SJCRH30 (cell line): ENCODE data around the gene CTH. TPM values are rescaled to one million over a fixed set of nuclear protein-coding genes. Genes with fewer than 3 reads are reported as not detected.
A peak's percentile ranks its signal among the peaks of the same experiment; 100 is the strongest.
"Not testable (repeated sequence)": the region's sequence is repeated elsewhere in the genome, so short reads cannot be mapped to it uniquely, and the experiment has no call there.

Source experiments
- DNase-seq, 2 experiments: peaks; one replicate each; pipeline ENCODE4 v3.0.0-alpha.2; 2015 to 2020
- H3K27ac ChIP-seq: fragments of 250-450 bp; sonication (Bioruptor Pico); 2 replicates; pipeline ENCODE4 v1.5.1; 2020; ENCODE audit warnings: mild to moderate bottlenecking, moderate library complexity
- H3K27me3 ChIP-seq: fragments of 250-450 bp; sonication (Bioruptor Pico); 2 replicates; pipeline ENCODE4 v1.5.1; 2020; ENCODE audit warnings: mild to moderate bottlenecking, moderate library complexity
- H3K36me3 ChIP-seq: fragments of 250-450 bp; sonication (Bioruptor Pico); 2 replicates; pipeline ENCODE4 v1.5.1; 2020; ENCODE audit warnings: mild to moderate bottlenecking, moderate library complexity
- H3K4me1 ChIP-seq: fragments of 250-450 bp; sonication (Bioruptor Pico); 2 replicates; pipeline ENCODE4 v1.5.1; 2020; ENCODE audit warnings: mild to moderate bottlenecking, moderate library complexity
- H3K4me3 ChIP-seq: fragments of 250-450 bp; sonication (Bioruptor Pico); 2 replicates; pipeline ENCODE4 v1.5.1; 2020; ENCODE audit warnings: mild to moderate bottlenecking, moderate library complexity
- H3K9me3 ChIP-seq: fragments of 250-450 bp; sonication (Bioruptor Pico); replicated peaks from 2 replicates; pipeline ENCODE4 v1.5.1; 2020; ENCODE audit warnings: mild to moderate bottlenecking, moderate library complexity
- total RNA-seq: library from RNA; depleted of rRNA; stranded (reverse); fragments of >200 nt; shearing (Covaris generic); gene quantifications from 2 replicates; pipeline ENCODE4 v1.2.3, GENCODE V29; 2014

Gene CTH
- total RNA-seq, 1 experiment from 2014 or later = 3.5 TPM

- no peak overlapping the region for H3K4me3 ChIP-seq
- H3K9me3 ChIP-seq = no peaks in the 10 kb centered on the region
- no peak for DNase-seq
- no peaks in the 10 kb centered on the region for H3K27me3 ChIP-seq
- peaks cover 9% of the 10 kb centered on the region for H3K4me1 ChIP-seq
- H3K27ac ChIP-seq = no peak overlapping the region
- H3K36me3 ChIP-seq = no peaks in the 10 kb centered on the region
These were observed 47.1 kb downstream of the CTH start for GRCh38 chr1:70458131-70458530.

GRCh38 chr1:70459496-70460225, 48.6 kb downstream of the CTH start:
- Histone ChIP-seq H3K27ac (no peak overlapping the region), H3K4me1 (peaks cover 9% of the 10 kb centered on the region), H3K36me3 (no peaks in the 10 kb centered on the region), H3K9me3 (no peaks in the 10 kb centered on the region), H3K4me3 (no peak overlapping the region), H3K27me3 (no peaks in the 10 kb centered on the region)
- peak in 1 of 2 experiments; percentile 20 for DNase-seq

GRCh38 chr1:70460740-70461713, 50.0 kb downstream of the CTH start:
- DNase-seq = peak; percentile 56 to 67
- not testable (repeated sequence) for H3K27me3 ChIP-seq, H3K9me3 ChIP-seq, H3K36me3 ChIP-seq, H3K27ac ChIP-seq, H3K4me1 ChIP-seq
- H3K4me3 ChIP-seq = 0 out of 2 replicates have a peak overlapping the region, but pooled peaks have one; percentile 1

- peaks cover 9% of the 10 kb centered on the region for H3K4me1 ChIP-seq
- H3K9me3 ChIP-seq = no peaks in the 10 kb centered on the region
- H3K4me3 ChIP-seq = no peak overlapping the region
- no peaks in the 10 kb centered on the region for H3K36me3 ChIP-seq
- H3K27ac ChIP-seq = no peak overlapping the region
- peaks cover 4% of the 10 kb centered on the region for H3K27me3 ChIP-seq
- no peak for DNase-seq
These were observed 51.5 kb downstream of the CTH start for GRCh38 chr1:70462611-70463010.

- no peak overlapping the region for H3K27ac ChIP-seq
- no peak for DNase-seq
- peaks cover 5% of the 10 kb centered on the region for H3K27me3 ChIP-seq
- no peaks in the 10 kb centered on the region for H3K36me3 ChIP-seq
- no peaks in the 10 kb centered on the region for H3K9me3 ChIP-seq
- H3K4me3 ChIP-seq = no peak overlapping the region
- peaks cover 5% of the 10 kb centered on the region for H3K4me1 ChIP-seq
These were observed 54.8 kb downstream of the CTH start for GRCh38 chr1:70465911-70466310.

DNA sequence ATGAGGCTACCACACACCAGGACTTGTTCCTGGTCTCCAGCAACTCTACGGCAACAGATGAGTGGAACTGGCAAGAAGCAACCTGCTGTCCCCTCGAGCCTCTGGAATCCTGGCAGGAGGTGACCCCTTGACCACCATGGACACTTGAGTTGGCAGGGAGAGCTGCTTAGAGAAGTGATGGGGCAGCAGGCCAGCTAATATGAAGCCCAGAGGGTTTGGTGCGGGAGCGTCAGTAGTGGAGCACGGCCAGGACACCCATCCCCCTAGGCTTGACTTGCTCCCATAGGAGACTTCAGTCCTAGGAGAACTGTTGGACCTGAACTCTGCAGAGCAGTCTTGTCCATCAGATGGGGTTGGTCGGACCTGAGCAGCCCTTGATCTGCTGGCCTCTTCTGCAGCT, 56.5 kb downstream of the CTH start:
- no peaks in the 10 kb centered on the region for H3K36me3 ChIP-seq
- no peak overlapping the region for H3K4me3 ChIP-seq
- H3K27me3 ChIP-seq = peaks cover 5% of the 10 kb centered on the region
- no peak overlapping the region for H3K27ac ChIP-seq
- DNase-seq = no peak
- H3K9me3 ChIP-seq = no peaks in the 10 kb centered on the region
- no peaks in the 10 kb centered on the region for H3K4me1 ChIP-seq

- Histone ChIP-seq H3K27me3 (peaks cover 5% of the 10 kb centered on the region), H3K4me1 (no peaks in the 10 kb centered on the region), H3K36me3 (no peaks in the 10 kb centered on the region), H3K27ac (no peak overlapping the region), H3K4me3 (no peak overlapping the region), H3K9me3 (no peaks in the 10 kb centered on the region)
- no peak for DNase-seq
These were observed 57.1 kb downstream of the CTH start for GRCh38 chr1:70468180-70468579.

- H3K27me3 ChIP-seq, H3K27ac ChIP-seq, H3K9me3 ChIP-seq, H3K4me3 ChIP-seq, H3K4me1 ChIP-seq, DNase-seq, H3K36me3 ChIP-seq: not testable (repeated sequence)
These were observed 58.1 kb downstream of the CTH start for GRCh38 chr1:70469184-70469583.

DNA sequence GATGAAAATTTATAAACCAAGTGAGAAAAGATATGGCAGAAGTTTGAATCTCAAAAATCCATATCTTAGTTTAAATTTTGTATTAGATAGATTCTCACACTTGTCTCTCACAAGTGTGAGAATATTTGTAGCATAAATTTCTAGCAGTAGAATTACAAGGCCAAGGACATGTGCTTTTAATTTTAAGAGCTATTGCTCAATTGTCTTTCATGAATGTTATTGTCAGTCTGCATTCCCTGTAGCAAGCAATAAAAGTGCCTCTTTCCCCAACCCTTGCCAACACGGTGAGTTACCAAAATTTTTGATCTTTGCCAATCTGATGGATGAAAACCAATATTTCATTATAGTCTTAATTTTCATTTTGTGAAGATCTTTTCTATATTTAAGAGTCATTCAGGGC, 64.0 kb downstream of the CTH start:
- no peaks in the 10 kb centered on the region for H3K36me3 ChIP-seq
- DNase-seq = no peak
- no peak overlapping the region for H3K4me3 ChIP-seq
- H3K27ac ChIP-seq = no peak overlapping the region
- no peaks in the 10 kb centered on the region for H3K27me3 ChIP-seq
- no peaks in the 10 kb centered on the region for H3K4me1 ChIP-seq
- no peaks in the 10 kb centered on the region for H3K9me3 ChIP-seq

DNA sequence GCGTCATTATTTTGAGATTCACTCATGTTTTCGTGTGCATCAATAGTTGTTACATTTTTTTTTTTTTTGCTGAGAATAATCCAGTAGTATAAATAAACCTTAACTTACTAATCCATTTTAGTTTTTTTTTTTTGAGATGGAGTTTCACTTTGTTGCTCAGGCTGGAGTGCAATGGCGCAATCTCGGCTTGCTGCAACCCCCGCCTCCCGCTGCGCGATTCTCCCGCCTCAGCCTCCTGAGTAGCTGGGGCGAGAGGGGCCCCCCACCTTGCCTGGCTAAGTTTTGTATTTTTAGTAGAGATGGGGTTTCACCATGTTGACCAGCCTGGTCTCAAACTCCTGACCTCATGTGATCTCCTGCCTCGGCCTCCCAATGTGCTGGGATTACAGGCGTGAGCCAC, 66.0 kb downstream of the CTH start:
- H3K36me3 ChIP-seq = no peaks in the 10 kb centered on the region
- no peaks in the 10 kb centered on the region for H3K4me1 ChIP-seq
- H3K9me3 ChIP-seq = no peaks in the 10 kb centered on the region
- H3K27me3 ChIP-seq = no peaks in the 10 kb centered on the region
- no peak for DNase-seq
- H3K4me3 ChIP-seq = no peak overlapping the region
- H3K27ac ChIP-seq = no peak overlapping the region

GRCh38 chr1:70477905-70478304, 66.8 kb downstream of the CTH start:
- not testable (repeated sequence) for H3K9me3 ChIP-seq, H3K27me3 ChIP-seq, H3K4me3 ChIP-seq, H3K27ac ChIP-seq, H3K4me1 ChIP-seq, DNase-seq, H3K36me3 ChIP-seq

GRCh38 chr1:70483342-70483741, 72.3 kb downstream of the CTH start:
- no peak overlapping the region for H3K27ac ChIP-seq
- no peak overlapping the region for H3K4me3 ChIP-seq
- H3K36me3 ChIP-seq = no peaks in the 10 kb centered on the region
- no peaks in the 10 kb centered on the region for H3K9me3 ChIP-seq
- no peak for DNase-seq
- peaks cover 6% of the 10 kb centered on the region; the same call in 1 of the 2 replicates for H3K4me1 ChIP-seq
- no peaks in the 10 kb centered on the region for H3K27me3 ChIP-seq

GRCh38 chr1:70485624-70486023, 74.6 kb downstream of the CTH start:
- Histone ChIP-seq H3K27me3 (no peaks in the 10 kb centered on the region), H3K36me3 (no peaks in the 10 kb centered on the region), H3K4me1 (peaks cover 6% of the 10 kb centered on the region; the same call in 1 of the 2 replicates), H3K27ac (no peak overlapping the region), H3K9me3 (no peaks in the 10 kb centered on the region), H3K4me3 (no peak overlapping the region)
- DNase-seq = no peak

DNA sequence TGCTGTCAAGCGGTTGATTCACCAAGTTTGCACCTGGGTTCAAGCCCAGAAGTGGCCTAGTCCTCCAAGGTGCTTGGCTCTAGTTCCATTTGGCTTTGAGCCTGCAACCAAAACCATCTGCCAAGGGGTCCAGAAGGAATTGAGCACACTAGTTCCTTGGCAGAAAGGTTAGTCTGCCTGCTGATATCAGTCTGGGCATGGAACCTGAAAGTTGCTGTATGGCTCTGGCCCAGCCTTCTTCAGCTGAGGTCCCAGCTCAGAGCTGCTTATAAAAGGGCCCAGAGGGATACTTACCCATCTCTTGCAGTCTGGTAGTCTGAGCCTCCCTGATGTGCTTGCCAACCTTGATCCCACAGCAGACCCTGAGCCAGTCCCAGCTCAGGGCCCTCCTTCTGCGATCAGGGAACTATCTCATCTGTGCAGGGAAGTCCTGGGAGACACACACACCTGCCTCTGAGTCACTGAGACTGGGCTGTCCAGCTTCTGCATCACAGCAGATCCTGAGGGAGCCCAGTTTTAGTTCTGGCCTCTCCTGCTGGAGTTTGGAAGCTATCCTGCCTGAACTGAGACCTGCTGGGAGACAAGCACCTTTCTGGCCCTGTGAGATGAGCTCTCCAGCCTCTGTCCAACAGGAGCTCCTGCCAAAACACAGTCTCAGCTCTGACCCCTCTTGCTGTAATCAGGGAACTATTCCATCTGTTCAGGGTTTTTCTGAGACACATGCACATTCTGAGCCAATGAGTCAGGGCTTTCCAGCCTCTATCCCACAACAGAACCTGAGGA, 75.8 kb downstream of the CTH start:
- Histone ChIP-seq H3K4me3 (no peak overlapping the region), H3K4me1 (peaks cover 6% of the 10 kb centered on the region; the same call in 1 of the 2 replicates), H3K9me3 (no peaks in the 10 kb centered on the region), H3K27me3 (no peaks in the 10 kb centered on the region), H3K27ac (no peak overlapping the region), H3K36me3 (no peaks in the 10 kb centered on the region)
- DNase-seq = peak; percentile 31 to 44

- no peaks in the 10 kb centered on the region for H3K36me3 ChIP-seq
- H3K4me3 ChIP-seq = no peak overlapping the region
- H3K4me1 ChIP-seq = peaks cover 6% of the 10 kb centered on the region; the same call in 1 of the 2 replicates
- no peak overlapping the region for H3K27ac ChIP-seq
- H3K27me3 ChIP-seq = no peaks in the 10 kb centered on the region
- DNase-seq = no peak
- H3K9me3 ChIP-seq = no peaks in the 10 kb centered on the region
These were observed 76.4 kb downstream of the CTH start for GRCh38 chr1:70487459-70487815.
